ENCODE results near the gene QRICH1. TPM values are rescaled to one million over a fixed set of nuclear protein-coding genes. Genes with fewer than 3 reads are reported as not detected.
A peak's percentile ranks its signal among the peaks of the same experiment; 100 is the strongest.

Gene QRICH1
- total and polyA plus RNA-seq, 2 of the 4 experiments (the other 2 are of a cell fraction): 62.7 to 77.3 TPM

DNA sequence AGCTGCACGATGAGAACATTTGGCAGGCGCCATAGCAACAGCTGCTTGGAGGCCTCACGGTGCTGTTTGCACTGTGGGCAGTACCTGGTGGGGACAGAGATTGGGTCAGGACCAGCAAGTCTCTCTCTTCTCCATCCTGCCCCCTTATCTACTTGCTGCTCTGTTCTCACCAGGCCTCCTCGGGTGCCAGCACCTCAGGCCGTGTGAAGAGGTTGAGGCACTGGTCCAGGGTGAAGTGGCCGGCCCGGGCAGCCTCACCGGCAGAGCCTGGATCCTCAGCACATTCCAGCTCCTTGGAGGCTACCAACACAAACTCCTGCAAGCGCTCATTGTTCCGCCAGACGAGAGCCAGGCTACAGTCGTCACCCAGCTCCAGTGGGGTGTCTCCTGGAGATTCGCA is 16.9 kb upstream of the QRICH1 start:
- Histone ChIP-seq H4K20me1 (ENCODE audit: insufficient read depth, low read length) (no peaks in the 10 kb centered on the region), H3K27me3 (ENCODE audit: control insufficient read depth, insufficient read depth, low read length) (no peaks in the 10 kb centered on the region), H4K5ac (ENCODE audit: low read depth, low read length) (no peak overlapping the region), H3K9me3 (ENCODE audit: control insufficient read depth, insufficient read depth, low read length) (no peaks in the 10 kb centered on the region), H3K4me2 (ENCODE audit: low read depth, low read length) (no peak overlapping the region), H3K9ac (ENCODE audit: low read depth, low read length) (no peak overlapping the region), H3K18ac (ENCODE audit: low read depth, low read length) (no peak overlapping the region), H2AK9ac (replicated peaks; ENCODE audit: low read depth, low read length, poor library complexity) (no peak overlapping the region), H2AK5ac (ENCODE audit: low read depth, low read length) (no peak overlapping the region), H3K9me1 (ENCODE audit: insufficient read depth, low read length) (peaks cover 10% of the 10 kb centered on the region), H2AFZ (replicated peaks; ENCODE audit: low read length, poor library complexity) (no peak overlapping the region), H3K56ac (ENCODE audit: extremely low read depth, insufficient read depth, low read length) (no peak overlapping the region), H4K8ac (ENCODE audit: low read depth in 2 of 2, low read length in 2 of 2) (no peak overlapping the region), H3K79me1 (ENCODE audit: low read depth in 1 of 2, low read length in 2 of 2) (peaks cover 17 to 21% of the 10 kb centered on the region in 2 experiments), H3K36me3 (ENCODE audit: control insufficient read depth, insufficient read depth, low read length) (peaks cover 75% of the 10 kb centered on the region), H3K4me1 (ENCODE audit: control insufficient read depth, insufficient read depth, low read length) (0 out of 2 replicates have a peak, but pooled peaks cover under 1% of the 10 kb centered on the region), H3K23ac (ENCODE audit: low read depth, low read length) (no peak overlapping the region), H3K14ac (replicated peaks; ENCODE audit: low read depth, low read length) (no peak overlapping the region), H2BK5ac (ENCODE audit: low read depth, low read length, poor library complexity, severe bottlenecking) (no peak overlapping the region), H4K91ac (ENCODE audit: insufficient read depth, low read depth, low read length) (no peak overlapping the region), H2BK120ac (ENCODE audit: low read depth, low read length) (no peak overlapping the region), H3K4ac (ENCODE audit: low read depth, low read length) (no peak overlapping the region), H3K27ac (ENCODE audit: insufficient read depth, low read length) (no peak overlapping the region), H3K4me3 (ENCODE audit: insufficient read depth, low read depth, low read length) (no peak overlapping the region), H2BK15ac (ENCODE audit: low read depth, low read length) (no peak overlapping the region), H2BK20ac (ENCODE audit: low read depth, low read length) (no peak overlapping the region)
- TF ChIP-seq CEBPB (IDR thresholded peaks at IDR 0.05; ENCODE audit: low read depth, low read length): no peak
- TF ChIP-seq MAFK (IDR thresholded peaks at IDR 0.05; ENCODE audit: low read depth, low read length): no peak
- TF ChIP-seq RFX5 (IDR thresholded peaks at IDR 0.05; ENCODE audit: low read depth, low read length): no peak
- no peak for TF ChIP-seq CHD1 (IDR thresholded peaks at IDR 0.05; ENCODE audit: low read depth, low read length)
- TF ChIP-seq, protein P1, sequence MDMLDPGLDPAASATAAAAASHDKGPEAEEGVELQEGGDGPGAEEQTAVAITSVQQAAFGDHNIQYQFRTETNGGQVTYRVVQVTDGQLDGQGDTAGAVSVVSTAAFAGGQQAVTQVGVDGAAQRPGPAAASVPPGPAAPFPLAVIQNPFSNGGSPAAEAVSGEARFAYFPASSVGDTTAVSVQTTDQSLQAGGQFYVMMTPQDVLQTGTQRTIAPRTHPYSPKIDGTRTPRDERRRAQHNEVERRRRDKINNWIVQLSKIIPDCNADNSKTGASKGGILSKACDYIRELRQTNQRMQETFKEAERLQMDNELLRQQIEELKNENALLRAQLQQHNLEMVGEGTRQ (IDR thresholded peaks at IDR 0.05; ENCODE audit: low read depth, low read length): no peak
- no peak for TF ChIP-seq MAZ (IDR thresholded peaks at IDR 0.05; ENCODE audit: borderline replicate concordance, low read depth, low read length)
- no peak for TF ChIP-seq RCOR1 (IDR thresholded peaks at IDR 0.05; ENCODE audit: insufficient replicate concordance, low read length)
- no peak for TF ChIP-seq MXI1 (IDR thresholded peaks at IDR 0.05; ENCODE audit: borderline replicate concordance, low read depth, low read length)
- no peak for TF ChIP-seq NFE2L2 (IDR thresholded peaks at IDR 0.05; ENCODE audit: low read depth, low read length)
- no peak for TF ChIP-seq POLR2A (IDR thresholded peaks at IDR 0.05; ENCODE audit: low read depth, low read length)
- ATAC-seq (ENCODE audit: low read depth): no peak
- in situ Hi-C loops (cut with MboI; ENCODE audit: low sequenced_read_pairs): no loop called here
- ChIA-PET POLR2A (ENCODE audit: unreplicated experiment) (no interaction called here), CTCF (no interaction called here)
- TSS peak; percentile 57 for BruUV-seq (replicated peaks)
- intact Hi-C loops (cut with micrococcal nuclease): no loop called here
- dilution Hi-C loops (cut with HindIII; ENCODE audit: low sequenced_read_pairs, unreplicated experiment): no loop called here
- no peak for DNase-seq
- no CpG with 5 or more reads among the region's 13 CpGs for WGBS, 2 experiments (ENCODE audit: extremely low coverage in 2 of 2, insufficient read length in 1 of 2)
